Sigmoid colon (tissue), 7 donors: ENCODE measurements around the gene COA5. TPM values are rescaled to one million over a fixed set of nuclear protein-coding genes. Genes with fewer than 3 reads are reported as not detected.

Experiments
- DNase-seq: peaks from one replicate; pipeline ENCODE4 v3.0.0-alpha.2; 2019
- H3K27ac ChIP-seq, 4 donors: fragments of 200-600 bp; sonication (generic); one replicate each; pipeline ENCODE4 v1.5.1; 2016 to 2019; ENCODE audit warnings: mild to moderate bottlenecking in 1 of 4
- H3K27me3 ChIP-seq, 3 donors: fragments of 200-600 bp; sonication (generic); one replicate each; pipeline ENCODE4 v1.5.1; 2019; ENCODE audit warnings: mild to moderate bottlenecking in 1 of 3
- H3K36me3 ChIP-seq, 4 donors: fragments of 200-600 bp; sonication (generic); one replicate each; pipeline ENCODE4 v1.5.1; 2016 to 2019
- H3K4me1 ChIP-seq, 4 donors: fragments of 200-600 bp; sonication (generic); one replicate each; pipeline ENCODE4 v1.5.1; 2017 to 2019
- H3K4me3 ChIP-seq, 4 donors: fragments of 200-600 bp; sonication (generic); one replicate each; pipeline ENCODE4 v1.5.1; 2017 to 2019; ENCODE audit warnings: mild to moderate bottlenecking in 2 of 4, moderate library complexity in 1 of 4
- H3K9me3 ChIP-seq, 4 donors: fragments of 200-600 bp in 3 of 4; sonication (generic) in 3 of 4; one replicate each; pipeline versions ENCODE4 v1.5.1 to v1.6.1; 2013 to 2019
- EP300 ChIP-seq, 4 donors: sonication (generic); formaldehyde crosslinking; IDR thresholded peaks; one replicate each; pipeline ENCODE4 v1.6.1; 2017; ENCODE audit warnings: antibody characterized with exemption in 4 of 4
- POLR2A ChIP-seq, 2 donors: fragments of 450-650 bp; IDR thresholded peaks; one replicate each; pipeline ENCODE4 v1.6.1; 2016; ENCODE audit warnings: antibody characterized with exemption in 2 of 2, mild to moderate bottlenecking in 2 of 2, moderate library complexity in 2 of 2
- POLR2AphosphoS5 ChIP-seq, 4 donors: sonication (generic); formaldehyde crosslinking; IDR thresholded peaks; one replicate each; pipeline ENCODE4 v1.6.1; 2017; ENCODE audit warnings: antibody characterized with exemption in 4 of 4
- WGBS, 2 donors: extraction: QIAGEN DNeasy Blood & Tissue Kit; methylation state at CpG; one replicate each; pipeline ENCODE4 v1.1.7; 2013; 5-methylcytosine and 5-hydroxymethylcytosine counted together
- intact Hi-C: fragments of 100-400 bp; cut with DNase I; formaldehyde crosslinking; loops from one replicate; pipeline ENCODE4 v1.15.1; 2023
- polyA plus RNA-seq, 3 donors: library from polyadenylated mRNA; stranded (reverse); fragments of 200-250 nt; gene quantifications; one replicate each; pipeline ENCODE4 v1.2.3, GENCODE V29; 2013
- total RNA-seq, 4 donors: library from RNA; depleted of rRNA; stranded (reverse); fragments of >200 nt; gene quantifications; one replicate each; pipeline ENCODE4 v1.1.0, GENCODE V29; 2016
- TF ChIP-seq, protein P1 (sequence below), 4 experiments: fragments of 450-650 bp in 3 of 4; fragments of 200-600 bp in 1 of 4; IDR thresholded peaks; one replicate each; pipeline ENCODE4 v1.5.1; 2016 to 2019; ENCODE audit warnings: antibody characterized with exemption in 4 of 4, mild to moderate bottlenecking in 3 of 4, moderate library complexity in 2 of 4
- donor health status: healthy with polysubstance abuse.
- donor health status: Bipolar disorder and iron deficiency.
- donor health status: healthy.

Gene COA5
- total and polyA plus RNA-seq, 7 donors: 28.3 to 53.8 (median 38.8) TPM

DNA sequence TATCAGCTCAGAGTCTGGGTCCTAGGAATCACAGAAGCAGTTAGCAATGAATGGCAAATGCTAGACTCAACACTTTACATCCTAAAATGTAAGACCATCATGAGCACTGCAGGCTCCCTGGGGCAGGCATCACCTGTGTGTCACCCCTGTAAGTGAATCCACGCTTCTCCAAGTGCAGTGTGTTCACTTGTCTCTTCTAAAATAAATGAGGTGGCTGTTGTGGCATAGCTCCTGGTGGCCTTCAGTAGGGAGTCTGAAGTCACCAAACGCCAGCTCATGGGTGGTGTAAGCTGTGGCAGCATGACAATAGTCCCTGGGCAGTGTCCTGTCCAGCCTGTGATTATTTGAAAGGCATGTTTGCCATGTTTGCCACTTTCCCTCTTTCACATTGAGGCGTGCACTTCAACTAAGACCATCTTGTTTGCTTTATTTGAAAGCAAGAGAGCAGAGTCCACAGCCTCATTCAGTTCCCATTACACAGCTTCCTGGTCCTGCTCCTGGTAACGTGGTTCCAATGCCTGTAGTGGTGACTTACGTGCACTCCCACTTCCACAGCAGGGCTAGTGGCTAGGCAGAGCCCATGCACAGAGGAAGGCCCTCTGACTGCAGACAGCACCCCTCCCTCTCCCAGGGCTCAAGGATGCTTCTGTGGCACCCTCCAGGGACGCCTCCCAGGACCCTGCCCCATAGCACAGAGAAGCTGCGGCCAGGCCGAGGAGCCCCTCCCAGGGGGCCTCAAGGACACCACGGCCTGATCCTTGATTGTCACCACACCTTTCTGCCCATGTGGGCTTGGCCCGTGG lies 24.3 kb downstream of the COA5 start:
- 41 to 75% methylated on average over 10 of the region's 10 CpGs for WGBS, 2 donors
- TF ChIP-seq EP300 (IDR thresholded peaks at IDR 0.05): no peak
- TF ChIP-seq POLR2AphosphoS5 (IDR thresholded peaks at IDR 0.05): no peak
- TF ChIP-seq, protein P1, sequence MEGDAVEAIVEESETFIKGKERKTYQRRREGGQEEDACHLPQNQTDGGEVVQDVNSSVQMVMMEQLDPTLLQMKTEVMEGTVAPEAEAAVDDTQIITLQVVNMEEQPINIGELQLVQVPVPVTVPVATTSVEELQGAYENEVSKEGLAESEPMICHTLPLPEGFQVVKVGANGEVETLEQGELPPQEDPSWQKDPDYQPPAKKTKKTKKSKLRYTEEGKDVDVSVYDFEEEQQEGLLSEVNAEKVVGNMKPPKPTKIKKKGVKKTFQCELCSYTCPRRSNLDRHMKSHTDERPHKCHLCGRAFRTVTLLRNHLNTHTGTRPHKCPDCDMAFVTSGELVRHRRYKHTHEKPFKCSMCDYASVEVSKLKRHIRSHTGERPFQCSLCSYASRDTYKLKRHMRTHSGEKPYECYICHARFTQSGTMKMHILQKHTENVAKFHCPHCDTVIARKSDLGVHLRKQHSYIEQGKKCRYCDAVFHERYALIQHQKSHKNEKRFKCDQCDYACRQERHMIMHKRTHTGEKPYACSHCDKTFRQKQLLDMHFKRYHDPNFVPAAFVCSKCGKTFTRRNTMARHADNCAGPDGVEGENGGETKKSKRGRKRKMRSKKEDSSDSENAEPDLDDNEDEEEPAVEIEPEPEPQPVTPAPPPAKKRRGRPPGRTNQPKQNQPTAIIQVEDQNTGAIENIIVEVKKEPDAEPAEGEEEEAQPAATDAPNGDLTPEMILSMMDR (IDR thresholded peaks at IDR 0.05): no peak
- TF ChIP-seq POLR2A (IDR thresholded peaks at IDR 0.05): no peak
- Histone ChIP-seq H3K9me3 (no peaks in the 10 kb centered on the region), H3K4me3 (no peak overlapping the region), H3K27me3 (no peaks in the 10 kb centered on the region), H3K36me3 (peaks cover 3 to 81% (median 14%) of the 10 kb centered on the region in 4 donors), H3K27ac (no peak overlapping the region), H3K4me1 (no peaks in the 10 kb centered on the region)
- DNase-seq: no peak
- intact Hi-C loops: no loop called here

DNA sequence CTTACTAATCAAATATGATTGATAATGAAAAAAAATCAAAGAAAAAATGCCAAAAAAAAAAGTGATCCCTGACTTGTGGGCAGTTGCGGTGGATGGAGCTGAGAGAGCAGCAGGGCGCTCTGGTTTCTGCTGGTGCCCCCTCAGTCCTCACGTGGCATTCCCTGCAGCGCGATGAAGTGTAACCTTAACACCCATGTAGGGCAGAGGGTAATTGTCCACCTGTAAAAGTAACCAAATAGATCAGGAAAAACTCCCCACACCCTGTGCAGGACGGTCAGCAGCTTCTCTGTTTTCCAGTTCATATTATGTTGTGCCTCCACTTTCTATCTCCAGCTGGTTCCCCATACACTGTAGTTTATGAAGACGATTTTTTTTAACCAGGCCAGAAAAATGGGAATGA lies 25.0 kb downstream of the COA5 start:
- H3K4me1 ChIP-seq: no peaks in the 10 kb centered on the region
- no peak for TF ChIP-seq EP300 (IDR thresholded peaks at IDR 0.05)
- TF ChIP-seq POLR2AphosphoS5 (IDR thresholded peaks at IDR 0.05): no peak
- TF ChIP-seq POLR2A (IDR thresholded peaks at IDR 0.05): no peak
- TF ChIP-seq, protein P1 (IDR thresholded peaks at IDR 0.05): no peak
- no peak overlapping the region for H3K27ac ChIP-seq
- H3K9me3 ChIP-seq: no peaks in the 10 kb centered on the region
- no peak overlapping the region for H3K4me3 ChIP-seq
- peaks cover 3 to 89% (median 17%) of the 10 kb centered on the region in 4 donors for H3K36me3 ChIP-seq
- intact Hi-C loops: no loop called here
- no peaks in the 10 kb centered on the region for H3K27me3 ChIP-seq
- WGBS, 2 donors: 58 to 91% methylated on average over 7 of the region's 7 CpGs
- DNase-seq: no peak

DNA sequence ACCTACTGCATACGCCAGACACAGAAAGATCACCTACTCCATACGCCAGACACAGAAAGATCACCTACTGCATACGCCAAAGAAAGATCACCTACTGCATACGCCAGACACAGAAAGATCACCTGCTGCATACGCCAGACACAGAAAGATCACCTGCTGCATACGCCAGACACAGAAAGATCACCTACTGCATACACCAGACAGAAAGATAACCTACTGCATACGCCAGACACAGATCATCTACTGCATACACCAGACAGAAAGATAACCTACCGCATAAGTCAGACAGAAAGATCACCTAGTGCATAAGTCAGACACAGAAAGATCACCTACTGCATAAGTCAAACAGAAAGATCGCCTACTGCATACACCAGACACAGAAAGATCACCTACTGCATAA lies 25.8 kb downstream of the COA5 start:
- H3K27me3 ChIP-seq: no peaks in the 10 kb centered on the region
- H3K36me3 ChIP-seq: peaks cover 3 to 89% (median 24%) of the 10 kb centered on the region in 4 donors
- TF ChIP-seq POLR2AphosphoS5 (IDR thresholded peaks at IDR 0.05) (no peak), POLR2A (IDR thresholded peaks at IDR 0.05) (no peak), EP300 (IDR thresholded peaks at IDR 0.05) (no peak)
- TF ChIP-seq, protein P1 (IDR thresholded peaks at IDR 0.05): no peak
- H3K4me3 ChIP-seq: no peak overlapping the region
- intact Hi-C loops: no loop called here
- no peak for DNase-seq
- 96 to 98% methylated on average over 9 of the region's 9 CpGs for WGBS, 2 donors
- no peaks in the 10 kb centered on the region for H3K4me1 ChIP-seq
- no peak overlapping the region for H3K27ac ChIP-seq
- no peaks in the 10 kb centered on the region for H3K9me3 ChIP-seq

GRCh38 chr2:98580656-98581284 lies 27.5 kb downstream of the COA5 start:
- H3K36me3 ChIP-seq: peaks cover 3 to 89% (median 32%) of the 10 kb centered on the region in 4 donors
- 86 to 95% methylated on average over 10 of the region's 10 CpGs for WGBS, 2 donors

More at GRCh38 chr2:98580656-98581284, 27.5 kb downstream of the COA5 start:
- Histone ChIP-seq H3K27ac (no peak overlapping the region), H3K9me3 (no peaks in the 10 kb centered on the region), H3K4me3 (no peak overlapping the region), H3K4me1 (no peaks in the 10 kb centered on the region), H3K27me3 (no peaks in the 10 kb centered on the region)
- no peak for DNase-seq
- intact Hi-C loops: no loop called here
- TF ChIP-seq POLR2AphosphoS5 (IDR thresholded peaks at IDR 0.05) (no peak), POLR2A (IDR thresholded peaks at IDR 0.05) (no peak), EP300 (IDR thresholded peaks at IDR 0.05) (no peak)
- TF ChIP-seq, protein P1 (IDR thresholded peaks at IDR 0.05): no peak
